Measurements from ENCODE around the gene FAM25C. TPM values are rescaled to one million over a fixed set of nuclear protein-coding genes. Genes with fewer than 3 reads are reported as not detected.
A peak's percentile ranks its signal among the peaks of the same experiment; 100 is the strongest.
"Not testable (repeated sequence)": the region's sequence is repeated elsewhere in the genome, so short reads cannot be mapped to it uniquely, and the experiment has no call there.

The FAM25C gene
- polyA plus RNA-seq (2011; rRNA removed) (not detected in 2 replicates), polyA minus RNA-seq (2011; rRNA and poly(A)+ RNA removed) (not detected in 2 replicates)

- H3K4me3 ChIP-seq (ENCODE audit: low read depth, low read length); H3K9me3 ChIP-seq (ENCODE audit: control insufficient read depth, insufficient read depth, low read length); H3K27ac ChIP-seq (ENCODE audit: low read depth, low read length); DNase-seq (ENCODE audit: low read depth, low spot score); POLR2A ChIA-PET; H3K27me3 ChIP-seq (ENCODE audit: control insufficient read depth, insufficient read depth, low read length); CTCF ChIA-PET: not testable (repeated sequence)
Observed at GRCh38 chr10:47999691-48000090, at the start of gene FAM25C. Gene FAM25C, minus strand, starts transcription at chr10:47999791. Its CDS starts 26 bp downstream, at chr10:47999765.

- POLR2A ChIA-PET; H3K4me3 ChIP-seq (ENCODE audit: low read depth, low read length); H3K9me3 ChIP-seq (ENCODE audit: control insufficient read depth, insufficient read depth, low read length); H3K27ac ChIP-seq (ENCODE audit: low read depth, low read length); H3K27me3 ChIP-seq (ENCODE audit: control insufficient read depth, insufficient read depth, low read length); CTCF ChIA-PET; DNase-seq (ENCODE audit: low read depth, low spot score): not testable (repeated sequence)
Observed at GRCh38 chr10:48044557-48044956, 45.0 kb upstream of the FAM25C start.

- H3K4me3 ChIP-seq (ENCODE audit: low read depth, low read length); H3K27ac ChIP-seq (ENCODE audit: low read depth, low read length); CTCF ChIA-PET; H3K27me3 ChIP-seq (ENCODE audit: control insufficient read depth, insufficient read depth, low read length); DNase-seq (ENCODE audit: low read depth, low spot score); H3K9me3 ChIP-seq (ENCODE audit: control insufficient read depth, insufficient read depth, low read length); POLR2A ChIA-PET: not testable (repeated sequence)
Observed at GRCh38 chr10:48031390-48031789, 31.8 kb upstream of the FAM25C start.

DNA sequence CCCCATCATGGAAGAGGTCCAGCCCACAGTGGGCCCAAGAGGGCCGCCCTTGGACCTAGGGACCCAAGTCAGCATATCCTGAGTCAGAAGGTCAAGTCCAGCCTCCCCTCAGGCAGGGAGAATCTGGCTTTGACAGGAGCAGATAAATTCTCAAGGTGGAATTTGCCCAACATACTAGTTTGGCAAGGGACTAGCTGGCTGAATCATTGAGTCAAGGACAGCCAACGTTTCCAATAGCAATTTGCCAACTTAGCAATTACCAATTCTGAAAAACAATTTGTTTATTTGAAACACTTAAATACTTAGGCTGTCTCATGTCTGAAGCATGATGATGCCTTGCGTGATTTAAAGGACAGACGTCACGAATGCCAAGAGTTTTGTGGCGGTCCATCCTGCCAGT is 2.7 kb upstream of the FAM25C start:
- H3K4me3 ChIP-seq (ENCODE audit: low read depth, low read length); H3K9me3 ChIP-seq (ENCODE audit: control insufficient read depth, insufficient read depth, low read length); H3K27me3 ChIP-seq (ENCODE audit: control insufficient read depth, insufficient read depth, low read length); H3K27ac ChIP-seq (ENCODE audit: low read depth, low read length); POLR2A ChIA-PET; DNase-seq (ENCODE audit: low read depth, low spot score); CTCF ChIA-PET: not testable (repeated sequence)

- CTCF ChIA-PET; H3K4me3 ChIP-seq (ENCODE audit: low read depth, low read length); H3K27me3 ChIP-seq (ENCODE audit: control insufficient read depth, insufficient read depth, low read length); POLR2A ChIA-PET; H3K27ac ChIP-seq (ENCODE audit: low read depth, low read length); H3K9me3 ChIP-seq (ENCODE audit: control insufficient read depth, insufficient read depth, low read length): not testable (repeated sequence)
- DNase-seq (ENCODE audit: low read depth, low spot score): peak; percentile 2
Observed at GRCh38 chr10:47994045-47994444, 5.5 kb downstream of the FAM25C start.

- H3K27ac ChIP-seq (ENCODE audit: low read depth, low read length); H3K9me3 ChIP-seq (ENCODE audit: control insufficient read depth, insufficient read depth, low read length); DNase-seq (ENCODE audit: low read depth, low spot score); CTCF ChIA-PET; H3K4me3 ChIP-seq (ENCODE audit: low read depth, low read length); POLR2A ChIA-PET; H3K27me3 ChIP-seq (ENCODE audit: control insufficient read depth, insufficient read depth, low read length): not testable (repeated sequence)
Observed at GRCh38 chr10:47992560-47992959, 7.0 kb downstream of the FAM25C start.

DNA sequence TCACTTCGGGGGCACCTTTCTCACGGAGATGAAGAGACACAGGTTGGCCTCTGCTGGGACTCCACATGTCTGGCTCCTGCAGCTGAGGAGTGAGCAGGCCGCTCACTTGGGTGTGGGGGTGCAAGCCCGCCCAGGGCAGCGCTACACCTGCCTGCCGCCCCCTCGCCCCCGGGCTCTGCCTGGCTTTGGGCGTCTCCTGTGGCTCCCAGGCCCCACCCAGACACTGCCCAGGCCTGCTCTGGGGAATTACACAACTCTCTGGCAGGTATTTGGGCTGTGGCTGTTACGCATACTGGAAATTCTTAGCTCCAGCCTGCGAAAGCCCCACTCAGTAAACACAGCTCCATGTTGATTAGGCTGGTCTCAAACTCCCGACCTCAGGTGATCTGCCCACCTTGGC is 7.9 kb downstream of the FAM25C start:
- DNase-seq (ENCODE audit: low read depth, low spot score); POLR2A ChIA-PET; CTCF ChIA-PET: not testable (repeated sequence)

GRCh38 chr10:47990097-47990496 is 9.5 kb downstream of the FAM25C start:
- H3K27ac ChIP-seq (ENCODE audit: low read depth, low read length); POLR2A ChIA-PET; H3K9me3 ChIP-seq (ENCODE audit: control insufficient read depth, insufficient read depth, low read length); H3K27me3 ChIP-seq (ENCODE audit: control insufficient read depth, insufficient read depth, low read length); H3K4me3 ChIP-seq (ENCODE audit: low read depth, low read length); DNase-seq (ENCODE audit: low read depth, low spot score); CTCF ChIA-PET: not testable (repeated sequence)

More for the DNA sequence above, 7.9 kb downstream of the FAM25C start:
- H3K4me3 ChIP-seq (ENCODE audit: low read depth, low read length); H3K9me3 ChIP-seq (ENCODE audit: control insufficient read depth, insufficient read depth, low read length); H3K27me3 ChIP-seq (ENCODE audit: control insufficient read depth, insufficient read depth, low read length); H3K27ac ChIP-seq (ENCODE audit: low read depth, low read length): not testable (repeated sequence)

- POLR2A ChIA-PET; H3K27me3 ChIP-seq (ENCODE audit: control insufficient read depth, insufficient read depth, low read length); CTCF ChIA-PET; H3K4me3 ChIP-seq (ENCODE audit: low read depth, low read length); DNase-seq (ENCODE audit: low read depth, low spot score); H3K27ac ChIP-seq (ENCODE audit: low read depth, low read length); H3K9me3 ChIP-seq (ENCODE audit: control insufficient read depth, insufficient read depth, low read length): not testable (repeated sequence)
Observed at GRCh38 chr10:47989542-47989950, 10.0 kb downstream of the FAM25C start.

DNA sequence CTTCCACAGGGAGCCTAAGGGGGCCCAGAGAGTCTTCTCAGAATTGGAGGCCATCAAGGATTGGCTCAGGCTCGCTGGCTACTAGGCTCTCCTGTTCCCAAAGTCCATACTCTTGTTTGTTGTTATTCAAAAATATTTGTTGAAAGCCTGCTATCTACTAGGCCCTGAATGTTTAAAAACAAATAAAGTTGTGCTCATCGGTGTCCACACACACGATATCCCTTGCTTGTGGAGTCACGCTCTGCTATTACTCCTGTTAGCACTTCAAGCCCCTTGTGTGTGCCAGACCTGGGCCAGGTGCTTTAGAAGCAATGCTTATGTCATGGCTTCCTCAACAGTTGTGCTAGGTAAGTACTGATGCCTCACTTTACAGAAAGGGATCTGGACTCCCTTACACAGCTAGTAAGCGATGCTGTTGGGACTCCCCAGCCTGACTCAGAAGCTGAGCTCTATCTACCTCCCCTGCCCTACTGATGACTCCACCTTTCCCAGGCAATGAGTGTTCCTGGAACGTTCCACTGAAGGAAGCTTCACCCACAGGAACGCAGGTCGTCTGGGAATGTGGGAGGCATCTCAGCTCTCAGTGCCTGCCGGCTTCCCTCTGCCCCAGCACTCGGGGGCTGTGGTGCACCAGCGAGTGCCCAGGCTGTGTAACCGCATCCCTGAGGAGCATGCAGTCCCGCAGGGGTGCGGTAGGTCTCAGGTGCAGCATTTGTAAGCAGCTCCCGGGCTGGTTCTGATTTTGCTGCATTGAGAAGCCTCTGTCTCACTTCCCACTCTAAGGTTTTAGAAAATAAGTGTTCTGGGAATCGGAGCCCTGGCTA is 10.7 kb downstream of the FAM25C start:
- POLR2A ChIA-PET; H3K27me3 ChIP-seq (ENCODE audit: control insufficient read depth, insufficient read depth, low read length); CTCF ChIA-PET; H3K4me3 ChIP-seq (ENCODE audit: low read depth, low read length); H3K9me3 ChIP-seq (ENCODE audit: control insufficient read depth, insufficient read depth, low read length): not testable (repeated sequence)
- H3K27ac ChIP-seq (ENCODE audit: low read depth, low read length): peak overlapping the region; percentile 21
- peak; percentile 8 for DNase-seq (ENCODE audit: low read depth, low spot score)

DNA sequence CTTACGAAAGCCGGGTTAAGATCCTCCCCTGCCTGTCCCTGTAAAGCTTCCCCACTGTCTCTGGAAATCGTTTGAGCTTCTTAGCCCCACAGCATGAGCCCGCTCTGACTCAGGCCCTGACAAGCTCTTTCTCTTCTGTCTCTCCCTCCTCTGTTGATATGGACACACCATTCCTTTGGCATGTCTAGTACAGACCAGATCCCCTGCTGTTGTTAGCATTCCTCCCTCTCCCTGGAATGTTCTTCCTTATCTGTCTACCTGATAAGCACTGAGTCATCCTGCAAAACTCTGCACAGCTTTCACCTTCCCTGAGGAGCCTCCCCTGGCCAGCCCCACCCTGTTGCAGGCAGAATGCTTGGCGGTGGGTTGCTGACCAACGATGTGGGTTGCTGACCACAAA is 11.6 kb downstream of the FAM25C start:
- POLR2A ChIA-PET; H3K4me3 ChIP-seq (ENCODE audit: low read depth, low read length); DNase-seq (ENCODE audit: low read depth, low spot score); H3K9me3 ChIP-seq (ENCODE audit: control insufficient read depth, insufficient read depth, low read length); H3K27me3 ChIP-seq (ENCODE audit: control insufficient read depth, insufficient read depth, low read length); CTCF ChIA-PET; H3K27ac ChIP-seq (ENCODE audit: low read depth, low read length): not testable (repeated sequence)

GRCh38 chr10:47986413-47987230 is 13.0 kb downstream of the FAM25C start:
- CTCF ChIA-PET; DNase-seq (ENCODE audit: low read depth, low spot score); POLR2A ChIA-PET; H3K9me3 ChIP-seq (ENCODE audit: control insufficient read depth, insufficient read depth, low read length); H3K27me3 ChIP-seq (ENCODE audit: control insufficient read depth, insufficient read depth, low read length): not testable (repeated sequence)
- H3K4me3 ChIP-seq (ENCODE audit: low read depth, low read length): 0 out of 2 replicates have a peak overlapping the region, but pooled peaks have one; percentile 22
- H3K27ac ChIP-seq (ENCODE audit: low read depth, low read length): peak overlapping the region; percentile 82

All from AG04450 (cell line).